ENCODE data around the gene LAMA1.

DNA sequence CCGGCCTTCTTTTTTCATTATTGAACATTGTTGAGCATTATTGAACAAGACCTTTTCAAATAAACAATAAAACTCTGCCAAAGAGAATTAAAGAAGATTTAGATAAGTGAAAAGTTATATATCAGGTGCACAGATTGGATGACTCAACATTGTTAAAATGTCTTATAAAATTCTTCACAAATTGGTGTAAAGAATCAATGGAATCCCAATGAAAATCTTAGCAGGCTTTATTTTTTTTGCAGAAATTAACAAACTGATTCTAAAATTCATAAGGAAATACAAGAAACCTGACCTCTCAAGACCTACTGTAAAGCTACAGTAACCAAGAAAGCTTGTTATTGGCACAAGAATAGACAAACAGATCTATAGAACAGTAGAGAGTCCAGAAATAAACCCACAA lies 70.3 kb downstream of the LAMA1 start:
- TF ChIP-seq, protein P1, sequence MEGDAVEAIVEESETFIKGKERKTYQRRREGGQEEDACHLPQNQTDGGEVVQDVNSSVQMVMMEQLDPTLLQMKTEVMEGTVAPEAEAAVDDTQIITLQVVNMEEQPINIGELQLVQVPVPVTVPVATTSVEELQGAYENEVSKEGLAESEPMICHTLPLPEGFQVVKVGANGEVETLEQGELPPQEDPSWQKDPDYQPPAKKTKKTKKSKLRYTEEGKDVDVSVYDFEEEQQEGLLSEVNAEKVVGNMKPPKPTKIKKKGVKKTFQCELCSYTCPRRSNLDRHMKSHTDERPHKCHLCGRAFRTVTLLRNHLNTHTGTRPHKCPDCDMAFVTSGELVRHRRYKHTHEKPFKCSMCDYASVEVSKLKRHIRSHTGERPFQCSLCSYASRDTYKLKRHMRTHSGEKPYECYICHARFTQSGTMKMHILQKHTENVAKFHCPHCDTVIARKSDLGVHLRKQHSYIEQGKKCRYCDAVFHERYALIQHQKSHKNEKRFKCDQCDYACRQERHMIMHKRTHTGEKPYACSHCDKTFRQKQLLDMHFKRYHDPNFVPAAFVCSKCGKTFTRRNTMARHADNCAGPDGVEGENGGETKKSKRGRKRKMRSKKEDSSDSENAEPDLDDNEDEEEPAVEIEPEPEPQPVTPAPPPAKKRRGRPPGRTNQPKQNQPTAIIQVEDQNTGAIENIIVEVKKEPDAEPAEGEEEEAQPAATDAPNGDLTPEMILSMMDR (conservative IDR thresholded peaks at IDR 0.05; ENCODE audit: low read depth, low read length): no peak
- TF ChIP-seq EZH2 (IDR thresholded peaks at IDR 0.05; ENCODE audit: low read length, unreplicated experiment) (no peak), EZH2phosphoT487 (IDR thresholded peaks at IDR 0.05; ENCODE audit: borderline replicate concordance, low read length) (no peak)
